ENCODE results near the gene ZNF292. TPM values are rescaled to one million over a fixed set of nuclear protein-coding genes. Genes with fewer than 3 reads are reported as not detected.
A peak's percentile ranks its signal among the peaks of the same experiment; 100 is the strongest.
"Not testable (repeated sequence)": the region's sequence is repeated elsewhere in the genome, so short reads cannot be mapped to it uniquely, and the experiment has no call there.

Gene ZNF292
- total RNA-seq, 1 donor from 2014 or later: 35.8 TPM

GRCh38 chr6:87152526-87152955 is 2.8 kb upstream of the ZNF292 start:
- no peaks in the 10 kb centered on the region for H3K27me3 ChIP-seq (ENCODE audit: control insufficient read depth, insufficient read depth, low read length)
- no peak for DNase-seq (ENCODE audit: low read depth)
- H3K4me3 ChIP-seq (ENCODE audit: low read depth, low read length): peak overlapping the region; percentile 41
- no peaks in the 10 kb centered on the region for H3K36me3 ChIP-seq (ENCODE audit: control insufficient read depth, insufficient read depth, low read length)
- TF ChIP-seq, protein P1, sequence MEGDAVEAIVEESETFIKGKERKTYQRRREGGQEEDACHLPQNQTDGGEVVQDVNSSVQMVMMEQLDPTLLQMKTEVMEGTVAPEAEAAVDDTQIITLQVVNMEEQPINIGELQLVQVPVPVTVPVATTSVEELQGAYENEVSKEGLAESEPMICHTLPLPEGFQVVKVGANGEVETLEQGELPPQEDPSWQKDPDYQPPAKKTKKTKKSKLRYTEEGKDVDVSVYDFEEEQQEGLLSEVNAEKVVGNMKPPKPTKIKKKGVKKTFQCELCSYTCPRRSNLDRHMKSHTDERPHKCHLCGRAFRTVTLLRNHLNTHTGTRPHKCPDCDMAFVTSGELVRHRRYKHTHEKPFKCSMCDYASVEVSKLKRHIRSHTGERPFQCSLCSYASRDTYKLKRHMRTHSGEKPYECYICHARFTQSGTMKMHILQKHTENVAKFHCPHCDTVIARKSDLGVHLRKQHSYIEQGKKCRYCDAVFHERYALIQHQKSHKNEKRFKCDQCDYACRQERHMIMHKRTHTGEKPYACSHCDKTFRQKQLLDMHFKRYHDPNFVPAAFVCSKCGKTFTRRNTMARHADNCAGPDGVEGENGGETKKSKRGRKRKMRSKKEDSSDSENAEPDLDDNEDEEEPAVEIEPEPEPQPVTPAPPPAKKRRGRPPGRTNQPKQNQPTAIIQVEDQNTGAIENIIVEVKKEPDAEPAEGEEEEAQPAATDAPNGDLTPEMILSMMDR (IDR thresholded peaks at IDR 0.05; ENCODE audit: insufficient read depth, low read length, poor library complexity, severe bottlenecking): no peak

DNA sequence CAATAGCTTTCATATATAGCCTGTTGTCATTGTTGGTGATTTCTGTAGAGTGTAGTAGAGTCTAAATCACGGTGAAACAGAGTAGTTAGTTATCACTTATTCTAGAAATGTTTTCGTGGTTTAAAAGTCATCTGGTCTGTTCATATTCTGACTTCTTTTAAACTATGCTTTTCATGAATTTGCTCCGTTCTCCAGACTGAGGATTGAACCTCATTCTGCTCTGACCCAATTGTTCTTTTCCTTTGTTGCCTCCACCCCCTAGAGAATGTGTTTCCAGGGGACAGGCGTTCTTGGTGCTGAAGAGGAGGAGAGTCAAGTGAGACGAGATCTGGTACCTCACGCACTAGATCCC is 748 bp upstream of the ZNF292 start:
- TF ChIP-seq, protein P1 (IDR thresholded peaks at IDR 0.05; ENCODE audit: insufficient read depth, low read length, poor library complexity, severe bottlenecking): no peak
- H3K4me3 ChIP-seq (ENCODE audit: low read depth, low read length): peak overlapping the region; percentile 86
- no peaks in the 10 kb centered on the region for H3K27me3 ChIP-seq (ENCODE audit: control insufficient read depth, insufficient read depth, low read length)
- no peaks in the 10 kb centered on the region for H3K36me3 ChIP-seq (ENCODE audit: control insufficient read depth, insufficient read depth, low read length)
- no peak for DNase-seq (ENCODE audit: low read depth)

DNA sequence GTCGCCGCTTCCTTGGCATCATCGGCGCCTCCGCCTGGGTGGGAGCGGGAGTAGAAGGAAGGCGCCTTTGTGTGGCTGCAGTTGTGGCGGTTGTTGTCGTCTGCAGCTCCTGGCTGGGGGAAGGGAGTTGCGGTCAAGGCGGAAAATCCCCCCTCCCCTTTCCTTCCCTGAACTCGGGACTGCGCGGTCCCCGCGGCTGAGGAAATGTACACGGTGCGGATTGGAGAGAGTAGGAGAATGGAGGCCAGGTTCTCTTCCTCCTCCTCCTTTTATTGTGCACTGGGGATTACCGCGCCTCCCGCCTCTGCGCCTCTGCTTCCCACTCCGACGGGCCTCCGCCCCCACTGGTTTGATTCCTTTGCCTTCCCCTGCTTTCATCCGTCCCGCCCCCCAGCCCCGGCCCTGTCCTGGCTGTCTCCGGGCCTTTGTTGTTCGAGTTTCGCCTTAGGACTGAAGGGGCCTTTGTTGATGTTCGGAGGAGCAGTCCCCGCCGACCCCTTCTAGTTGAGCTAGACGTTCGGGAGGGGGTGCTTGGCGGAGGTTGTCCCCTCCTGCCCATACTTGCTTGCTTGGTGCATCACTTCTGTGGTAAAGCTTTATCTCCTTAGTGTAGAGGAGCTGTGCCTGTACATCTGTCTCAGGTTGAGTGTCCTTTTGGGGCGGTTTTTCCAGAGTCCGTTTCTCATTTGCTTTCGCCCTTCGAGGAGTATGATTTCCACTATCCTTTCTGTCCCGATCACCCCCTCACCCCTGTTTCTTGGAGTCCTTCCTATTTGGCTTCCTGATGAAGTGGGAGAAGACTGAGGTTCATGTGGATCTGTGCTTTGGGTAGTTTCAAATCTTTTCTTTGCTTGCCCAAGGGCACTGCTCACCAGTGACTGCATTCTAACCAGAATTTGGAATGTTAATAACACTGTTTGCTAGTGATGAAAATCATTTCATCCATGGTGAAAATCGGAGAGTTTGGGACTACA is 764 bp downstream of the ZNF292 start:
- TF ChIP-seq, protein P1 (IDR thresholded peaks at IDR 0.05; ENCODE audit: insufficient read depth, low read length, poor library complexity, severe bottlenecking): no peak

DNA sequence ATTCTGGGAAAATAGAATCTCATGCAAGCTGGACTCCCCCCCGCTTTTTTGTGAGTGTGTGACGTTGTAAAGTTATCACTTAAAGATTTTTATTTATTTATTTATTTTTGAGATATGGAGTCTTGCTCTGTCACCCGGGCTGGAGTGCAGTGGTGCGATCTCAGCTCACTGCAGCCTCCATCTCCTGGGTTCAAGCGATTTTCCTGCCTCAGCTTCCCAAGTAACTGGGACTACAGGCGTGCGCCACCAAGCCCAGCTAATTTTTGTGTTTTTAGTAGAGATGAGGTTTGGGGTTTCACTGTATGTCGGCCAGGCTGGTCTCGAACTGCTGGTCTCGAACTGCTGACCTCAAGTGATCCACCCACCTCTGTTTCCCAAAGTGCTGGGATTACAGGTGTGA is 2.2 kb downstream of the ZNF292 start:
- not testable (repeated sequence) for H3K4me3 ChIP-seq (ENCODE audit: low read depth, low read length); H3K36me3 ChIP-seq (ENCODE audit: control insufficient read depth, insufficient read depth, low read length); DNase-seq (ENCODE audit: low read depth); H3K27me3 ChIP-seq (ENCODE audit: control insufficient read depth, insufficient read depth, low read length)

More for the DNA sequence above, 764 bp downstream of the ZNF292 start:
- H3K36me3 ChIP-seq (ENCODE audit: control insufficient read depth, insufficient read depth, low read length): no peaks in the 10 kb centered on the region
- H3K27me3 ChIP-seq (ENCODE audit: control insufficient read depth, insufficient read depth, low read length): no peaks in the 10 kb centered on the region
- peak overlapping the region; percentile 86 for H3K4me3 ChIP-seq (ENCODE audit: low read depth, low read length)
- no peak for DNase-seq (ENCODE audit: low read depth)

- TF ChIP-seq, protein P1 (IDR thresholded peaks at IDR 0.05; ENCODE audit: insufficient read depth, low read length, poor library complexity, severe bottlenecking): no peak
- no peak overlapping the region for H3K4me3 ChIP-seq (ENCODE audit: low read depth, low read length)
- no peaks in the 10 kb centered on the region for H3K36me3 ChIP-seq (ENCODE audit: control insufficient read depth, insufficient read depth, low read length)
- DNase-seq (ENCODE audit: low read depth): no peak
- no peaks in the 10 kb centered on the region for H3K27me3 ChIP-seq (ENCODE audit: control insufficient read depth, insufficient read depth, low read length)
Measured at GRCh38 chr6:87161299-87161698, 5.9 kb downstream of the ZNF292 start.

DNA sequence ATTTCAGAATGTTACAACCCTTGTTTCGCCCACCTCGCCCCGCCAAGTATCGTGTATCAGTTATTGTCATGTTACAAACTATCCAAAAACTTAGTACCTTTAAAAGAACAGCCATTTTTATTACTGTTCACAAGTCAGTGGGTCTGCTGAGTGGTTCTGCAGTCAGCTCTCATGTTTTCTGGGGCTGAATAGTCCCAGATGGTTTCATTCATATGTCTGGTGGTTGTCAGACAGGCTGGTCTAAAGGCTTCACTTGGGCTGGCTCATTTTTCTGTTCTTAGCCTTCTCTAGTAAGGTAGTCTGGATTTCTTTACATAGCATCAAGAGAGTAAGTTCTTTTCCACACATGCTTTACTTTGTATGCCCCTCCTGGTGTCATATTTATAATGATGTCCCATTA is 8.6 kb downstream of the ZNF292 start:
- Histone ChIP-seq H3K27me3 (ENCODE audit: control insufficient read depth, insufficient read depth, low read length) (no peaks in the 10 kb centered on the region), H3K4me3 (ENCODE audit: low read depth, low read length) (no peak overlapping the region), H3K36me3 (ENCODE audit: control insufficient read depth, insufficient read depth, low read length) (no peaks in the 10 kb centered on the region)
- TF ChIP-seq, protein P1 (IDR thresholded peaks at IDR 0.05; ENCODE audit: insufficient read depth, low read length, poor library complexity, severe bottlenecking): no peak
- no peak for DNase-seq (ENCODE audit: low read depth)

All from kidney epithelial cell (primary cell).